ENCODE measurements around the gene TSC22D1.
"Not testable (repeated sequence)": the region's sequence is repeated elsewhere in the genome, so short reads cannot be mapped to it uniquely, and the experiment has no call there.

The TSC22D1 gene

DNA sequence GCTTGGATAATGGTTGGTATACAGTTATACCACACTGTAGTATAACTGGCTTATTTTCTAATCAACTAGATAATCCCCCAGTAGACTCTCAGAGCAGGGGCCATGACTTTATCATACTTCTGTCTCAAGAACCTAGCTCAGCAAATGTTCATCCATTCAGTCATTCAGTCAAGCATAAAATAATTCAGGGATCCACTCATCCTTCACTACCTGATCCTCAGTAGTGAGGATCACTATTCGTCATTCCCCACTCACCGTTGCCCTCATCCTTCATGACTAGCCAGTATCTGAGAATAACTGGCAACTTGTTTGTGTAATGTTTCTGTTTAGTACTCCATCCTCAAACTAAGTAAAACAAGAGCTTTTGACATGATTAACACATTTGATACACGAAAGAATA is 77.6 kb downstream of the TSC22D1 start:
- DNase-seq = no peak

DNA sequence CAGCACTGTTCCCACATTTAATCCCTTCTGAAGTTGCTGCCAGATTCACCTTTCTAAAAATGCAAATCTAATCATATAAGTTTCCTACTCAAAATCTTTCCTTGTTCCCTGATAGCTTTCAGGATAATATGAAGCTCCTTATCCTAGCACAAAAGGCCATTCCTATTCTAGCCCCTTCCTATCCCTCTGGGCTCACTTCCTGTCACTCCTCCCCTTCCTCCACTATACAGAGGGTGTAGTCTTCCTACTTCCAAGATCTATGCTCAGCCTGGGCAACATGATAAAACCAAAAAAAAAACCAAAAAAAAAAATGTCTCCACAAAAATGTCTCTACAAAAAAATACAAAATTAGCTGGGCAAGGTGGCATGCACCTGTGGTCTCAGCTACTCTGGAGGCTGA is 78.3 kb downstream of the TSC22D1 start:
- DNase-seq = no peak

DNA sequence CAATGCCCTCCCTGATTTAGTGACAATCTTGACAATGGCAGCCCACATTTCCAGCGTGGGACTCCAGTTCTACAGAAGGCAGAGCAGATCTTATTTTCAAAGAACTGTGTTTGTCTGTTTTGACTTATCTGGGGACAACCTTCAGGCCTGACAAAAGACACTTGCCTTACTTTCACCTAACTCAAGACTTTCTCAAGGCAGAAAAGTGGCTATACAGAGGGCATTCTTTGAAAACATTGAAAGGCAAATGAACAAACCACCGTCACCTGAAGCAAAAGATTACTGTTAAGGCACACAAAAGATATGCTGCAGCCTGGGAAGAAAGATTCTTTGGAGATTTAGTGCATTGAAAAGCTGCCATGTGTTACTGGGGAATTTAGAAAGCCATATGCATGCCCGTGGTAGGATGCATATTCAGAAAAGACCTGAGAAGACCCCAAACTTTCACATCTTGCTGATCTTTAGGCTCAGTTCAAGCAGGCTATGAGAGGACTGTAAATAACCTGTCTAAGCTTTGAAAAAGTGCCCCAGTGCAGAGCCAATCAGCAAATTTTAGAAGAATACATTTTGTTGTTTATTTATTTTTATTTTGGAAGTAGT is 82.8 kb downstream of the TSC22D1 start:
- no peak for DNase-seq

DNA sequence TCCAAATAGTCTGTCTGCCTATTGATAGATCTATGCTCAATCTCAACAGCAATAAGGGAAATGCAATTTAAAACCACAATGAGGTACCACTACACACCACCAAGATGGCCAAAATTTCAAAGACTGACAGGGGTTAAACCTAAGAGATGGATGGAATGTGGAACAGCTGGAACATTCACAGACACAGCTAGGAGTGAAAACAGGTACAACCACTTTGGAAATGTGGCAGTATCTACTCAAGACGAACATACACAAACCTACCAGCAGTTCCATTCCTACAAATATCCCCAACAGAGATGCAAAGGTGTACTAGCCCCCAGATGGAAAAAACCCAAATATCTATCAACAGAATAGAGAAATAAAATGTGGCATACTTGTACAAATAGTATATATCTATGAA is 86.4 kb downstream of the TSC22D1 start:
- DNase-seq = no peak

DNA sequence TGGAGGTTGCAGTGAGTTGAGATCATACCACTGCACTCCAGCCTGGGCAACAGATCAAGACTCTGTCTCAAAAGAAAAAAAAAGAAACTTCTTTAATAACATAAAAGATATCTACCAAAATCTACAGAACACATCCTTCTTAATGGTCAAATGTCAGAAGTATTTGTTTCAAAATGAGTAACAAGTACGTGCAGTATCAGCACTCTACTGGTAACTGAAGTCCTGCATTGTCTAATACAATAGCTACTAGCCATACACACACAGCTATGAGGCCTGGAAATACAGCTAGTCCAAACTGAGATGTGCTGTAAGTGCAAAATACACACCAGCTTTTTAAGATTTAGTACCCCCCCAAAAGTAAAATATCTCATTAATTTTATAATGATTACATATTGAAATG is 88.1 kb downstream of the TSC22D1 start:
- DNase-seq = no peak

DNA sequence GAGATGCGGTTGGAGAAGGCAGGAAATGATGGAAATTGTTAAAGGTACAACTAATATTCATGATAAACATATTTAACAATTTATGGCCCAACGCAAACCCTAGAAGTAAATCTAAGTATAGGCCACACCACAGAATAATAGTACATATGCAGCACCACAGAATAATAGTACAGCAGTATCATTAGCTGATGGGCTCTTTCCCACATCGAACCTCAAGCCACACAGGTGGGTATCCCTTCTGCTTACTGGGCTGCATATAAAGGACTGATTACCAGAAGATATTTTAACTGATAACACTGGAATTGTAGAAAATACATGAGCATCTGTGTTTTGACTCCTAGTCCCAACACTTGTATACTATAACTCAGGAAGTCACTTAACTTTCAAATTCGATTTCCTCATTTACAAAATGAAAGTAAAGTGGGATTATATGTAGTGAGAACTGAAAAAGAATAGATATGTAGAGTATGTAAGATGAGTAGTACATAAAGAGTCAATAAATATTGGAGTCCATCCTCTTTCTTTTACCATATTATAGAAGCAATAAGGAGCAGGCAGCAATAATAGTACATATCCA is 91.5 kb downstream of the TSC22D1 start:
- no peak for DNase-seq

DNA sequence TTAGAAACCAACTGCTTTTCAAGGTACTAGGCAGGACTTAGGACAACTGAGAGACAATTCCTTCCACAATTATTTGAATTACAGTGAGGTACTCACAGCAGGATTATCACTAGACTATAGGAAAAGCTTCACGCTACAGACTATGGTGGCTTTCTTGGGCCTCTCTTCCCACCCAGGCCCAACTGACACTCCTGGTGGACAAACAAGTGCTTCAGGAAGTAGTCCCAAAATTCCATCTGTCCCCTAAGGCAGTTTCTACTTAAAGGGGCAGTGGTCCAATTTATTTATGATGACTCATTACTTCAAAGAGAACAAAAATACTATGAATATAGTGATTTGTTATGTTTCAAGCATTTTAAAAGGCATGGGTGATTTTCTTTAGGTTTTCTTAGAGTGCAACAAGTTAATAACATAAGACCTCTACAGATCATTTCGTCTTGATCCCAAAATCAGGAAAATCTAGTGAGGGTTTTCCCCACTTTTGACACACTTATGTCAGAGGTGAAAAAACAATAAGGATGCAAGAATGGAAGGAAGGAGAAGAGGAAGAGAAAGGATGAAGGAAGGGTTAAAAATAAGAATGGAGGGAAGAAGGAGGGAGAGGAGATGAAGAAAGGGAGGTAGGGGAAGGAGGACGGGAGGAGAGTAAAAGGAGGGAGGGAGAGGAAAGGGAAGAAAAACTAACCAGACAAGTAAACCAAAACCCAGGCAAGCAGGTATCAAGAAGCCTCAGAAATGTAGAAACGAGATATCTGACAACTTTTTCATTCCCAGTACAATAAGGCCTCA is 101.8 kb downstream of the TSC22D1 start:
- no peak for DNase-seq

DNA sequence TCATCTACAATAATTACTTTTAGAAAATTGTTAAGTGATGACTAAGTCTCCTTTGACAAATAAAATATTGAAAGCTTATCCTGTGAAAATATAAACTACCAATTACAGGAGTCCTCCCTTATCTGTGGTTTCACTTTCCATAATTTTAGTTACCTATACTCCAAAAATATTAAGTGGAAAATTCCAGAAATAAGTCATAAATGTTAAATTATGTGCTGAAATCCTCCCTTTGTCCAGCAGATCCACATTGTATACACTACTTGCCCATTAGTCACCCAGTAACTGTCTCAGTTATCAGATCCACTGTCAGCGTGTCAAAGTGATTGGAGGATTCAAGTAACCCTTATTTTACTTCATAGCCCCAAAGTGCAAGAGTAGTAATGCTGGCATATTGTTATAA is 104.4 kb downstream of the TSC22D1 start:
- no peak for DNase-seq

DNA sequence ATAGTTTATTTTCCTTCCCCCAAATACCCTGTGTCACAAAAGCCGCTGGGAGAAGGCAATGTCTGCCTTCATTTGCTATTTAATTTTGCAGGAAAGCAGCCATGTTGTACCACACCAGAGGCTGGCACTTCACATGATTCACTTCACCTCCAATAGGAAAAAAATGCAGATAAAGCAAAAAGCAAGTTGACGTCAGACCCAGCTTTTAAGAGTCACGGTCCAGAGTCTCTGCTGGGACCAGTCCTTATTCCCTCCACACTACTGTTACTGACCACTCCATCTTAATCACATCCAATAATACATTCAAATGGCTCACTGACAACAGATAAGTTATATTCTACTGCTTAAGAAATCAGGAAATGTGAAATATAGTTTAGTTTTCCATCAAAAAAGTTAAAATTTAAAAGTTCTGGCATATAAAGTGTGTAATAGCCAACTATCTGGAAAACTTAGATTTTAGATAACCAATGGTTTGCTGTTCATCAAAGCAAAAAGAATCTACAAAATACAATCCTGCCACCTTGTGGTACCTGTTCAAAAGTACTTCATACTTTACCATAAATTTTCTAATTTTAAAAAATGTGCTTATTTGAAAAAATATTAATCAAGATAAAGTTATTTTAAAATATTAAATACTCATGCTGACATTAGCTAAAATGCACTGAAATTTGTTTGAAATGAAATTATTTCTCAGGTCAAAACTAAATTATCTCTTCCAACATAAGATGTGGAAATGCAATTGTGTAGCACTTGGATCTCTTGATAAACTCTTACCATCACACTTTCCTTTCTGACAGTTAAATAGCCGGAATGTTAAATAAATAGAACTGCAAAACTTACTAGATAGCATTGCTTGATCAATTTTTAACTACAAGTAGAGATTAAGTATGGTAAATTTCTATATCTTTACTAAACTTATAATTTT is 105.2 kb downstream of the TSC22D1 start:
- no peak for DNase-seq

DNA sequence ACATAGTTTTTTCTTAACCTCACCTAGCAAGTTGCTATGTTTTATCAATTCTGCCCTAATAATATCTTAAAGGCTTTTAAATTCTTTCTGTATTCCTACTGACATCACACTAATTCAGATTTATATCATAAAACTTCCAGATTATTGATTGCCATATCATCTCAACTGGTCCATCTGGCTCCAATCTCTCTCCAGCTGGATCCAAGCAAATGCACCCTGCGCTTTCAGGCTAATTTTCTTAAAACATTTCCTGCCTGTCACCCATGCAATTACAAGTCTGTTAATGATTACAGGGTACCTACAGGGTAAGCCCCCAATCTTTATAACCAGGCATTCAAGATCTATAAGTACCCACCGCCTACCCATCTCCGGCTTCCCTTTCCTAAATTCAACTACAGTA is 107.3 kb downstream of the TSC22D1 start:
- no peak for DNase-seq

DNA sequence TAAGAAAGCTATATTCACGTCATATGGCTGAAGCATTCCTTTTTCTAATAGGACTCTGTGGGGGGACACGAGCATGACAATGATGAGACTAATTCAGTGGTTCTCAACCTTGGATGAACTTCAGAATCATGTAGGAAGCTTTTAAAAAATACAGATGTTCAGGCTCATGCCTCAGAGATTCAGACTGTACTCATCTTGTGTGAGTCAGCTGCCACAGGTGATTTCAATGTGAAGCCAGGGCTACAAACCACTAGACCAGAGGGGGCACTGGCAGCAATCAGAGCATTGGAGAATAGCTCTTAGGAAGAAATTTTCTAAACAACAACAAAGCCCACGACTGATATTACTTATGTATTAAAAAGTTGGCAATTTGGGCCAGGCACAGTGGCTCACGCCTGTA is 110.8 kb downstream of the TSC22D1 start:
- DNase-seq = no peak

DNA sequence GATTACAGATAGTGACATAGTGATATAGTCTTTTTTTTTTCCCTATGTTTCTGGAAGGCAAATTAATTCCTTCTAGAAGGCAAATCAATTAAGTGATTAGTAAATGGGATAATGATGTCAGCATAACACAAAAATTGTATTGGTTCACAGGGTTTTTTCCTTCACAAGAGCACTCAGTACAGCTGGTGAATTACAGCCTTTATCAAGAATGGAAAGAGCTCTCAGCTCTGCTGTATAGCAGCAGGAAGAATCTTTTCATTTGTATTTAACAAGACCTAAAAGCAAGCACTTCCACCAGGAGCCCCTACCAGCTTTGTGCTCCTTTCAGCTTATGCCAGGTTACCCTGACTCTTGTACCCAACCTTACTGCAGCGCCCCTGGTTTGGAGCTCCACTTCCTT is 111.7 kb downstream of the TSC22D1 start:
- DNase-seq = no peak

DNA sequence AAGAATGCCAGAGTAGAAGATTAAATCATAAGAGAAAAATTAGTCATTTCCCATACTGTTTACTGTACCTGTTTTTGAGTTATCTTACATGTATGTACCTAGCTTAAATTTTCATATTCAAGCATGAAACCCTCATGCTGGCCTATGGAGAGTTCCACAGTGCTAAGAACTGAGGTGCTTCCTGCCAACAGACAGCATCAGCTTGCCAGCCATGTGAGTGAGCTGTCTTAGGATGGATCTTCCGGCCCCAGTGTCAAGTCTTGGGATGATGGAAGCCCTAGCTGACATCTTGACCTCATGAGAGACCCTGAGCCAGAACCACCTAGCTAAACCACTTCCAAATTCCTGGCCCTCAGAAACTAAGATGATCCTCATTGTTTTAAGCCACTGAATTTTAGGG is 112.4 kb downstream of the TSC22D1 start:
- DNase-seq = no peak

DNA sequence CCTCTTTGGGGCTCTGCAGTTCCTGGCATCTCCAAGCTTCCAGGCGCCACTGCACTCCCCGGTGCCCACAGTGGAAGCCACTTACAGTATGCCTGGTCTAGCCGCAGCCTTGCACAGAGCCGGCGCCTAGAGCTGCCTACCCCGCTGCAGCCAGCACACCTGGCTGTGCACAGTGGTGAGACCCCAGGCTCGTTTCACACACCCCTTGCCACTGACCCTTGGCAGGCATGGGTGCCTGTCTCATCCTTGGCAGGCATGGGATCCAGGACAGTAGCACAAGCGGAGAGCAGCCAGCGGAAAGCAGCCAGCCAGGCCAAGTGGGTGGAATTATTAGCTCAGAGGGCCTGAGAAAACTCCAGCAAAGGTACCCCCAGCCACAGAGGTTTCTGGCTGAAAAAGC is 116.5 kb downstream of the TSC22D1 start:
- DNase-seq = no peak

DNA sequence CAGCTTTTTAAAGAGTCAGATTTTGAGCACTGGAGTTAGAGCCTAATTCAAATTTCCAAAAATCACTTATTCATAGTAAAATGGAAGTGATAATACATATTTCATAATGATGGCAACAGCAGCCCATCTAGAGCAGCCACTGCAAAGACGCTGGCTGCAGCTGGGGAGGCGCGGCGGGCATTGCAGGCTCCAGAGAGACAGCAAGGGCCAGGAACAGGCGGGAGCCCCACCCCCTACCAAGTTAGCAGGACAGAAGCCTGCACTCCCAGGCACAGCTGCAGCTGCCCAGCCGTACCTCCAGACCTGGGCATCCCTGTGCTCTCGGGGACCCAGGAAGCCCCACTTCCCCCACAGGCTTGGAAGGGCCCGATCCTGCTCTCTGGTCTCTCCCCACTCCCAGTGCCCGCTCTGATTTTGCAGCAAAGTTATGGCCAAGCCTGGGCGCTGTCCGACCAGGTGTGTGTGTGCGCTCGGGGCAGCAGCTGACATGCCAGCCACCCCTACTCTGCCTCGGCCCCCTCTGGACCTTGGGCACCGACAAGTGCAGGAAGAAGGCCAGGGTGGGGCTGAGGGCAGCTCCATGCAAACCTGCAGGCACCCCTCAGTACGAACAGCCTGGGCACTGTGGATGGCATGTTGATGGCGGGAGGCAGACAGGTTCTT is 117.7 kb downstream of the TSC22D1 start:
- no peak for DNase-seq

DNA sequence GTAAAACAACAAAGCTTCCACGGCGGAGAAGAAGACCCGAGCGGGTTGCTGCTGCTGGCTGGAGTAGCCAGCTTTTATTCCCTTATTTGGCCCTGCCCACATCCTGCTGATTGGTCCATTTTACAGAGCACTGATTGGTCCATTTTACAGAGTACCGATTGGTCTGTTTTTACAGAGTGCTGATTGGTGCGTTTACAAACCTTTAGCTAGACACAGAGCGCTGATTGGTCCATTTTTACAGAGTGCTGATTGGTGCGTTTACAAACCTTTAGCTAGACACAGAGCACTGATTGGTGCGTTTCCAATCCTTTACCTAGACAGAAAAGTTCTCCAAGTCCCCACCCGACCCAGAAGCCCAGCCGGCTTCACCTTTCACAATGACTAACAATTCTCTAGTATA is 119.9 kb downstream of the TSC22D1 start:
- DNase-seq = not testable (repeated sequence)

DNA sequence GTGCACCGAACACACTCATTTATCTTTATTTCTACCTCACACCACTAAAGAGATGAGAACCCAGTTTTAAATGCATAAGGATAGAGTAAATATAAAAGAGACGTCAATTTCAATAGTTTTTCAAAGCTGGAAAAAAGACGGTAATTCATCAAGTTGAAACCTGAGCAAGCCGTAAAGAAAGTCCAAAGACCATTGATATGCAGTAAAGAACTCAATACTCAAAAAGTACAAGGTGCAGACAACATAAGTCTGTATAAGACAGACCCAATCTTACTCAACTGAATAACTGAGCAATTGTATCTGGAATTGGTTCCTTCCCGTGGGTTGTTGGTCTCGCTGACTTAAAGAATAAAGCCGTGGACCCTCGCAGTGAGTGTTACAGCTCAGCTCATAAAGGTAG is 120.4 kb downstream of the TSC22D1 start:
- no peak for DNase-seq

DNA sequence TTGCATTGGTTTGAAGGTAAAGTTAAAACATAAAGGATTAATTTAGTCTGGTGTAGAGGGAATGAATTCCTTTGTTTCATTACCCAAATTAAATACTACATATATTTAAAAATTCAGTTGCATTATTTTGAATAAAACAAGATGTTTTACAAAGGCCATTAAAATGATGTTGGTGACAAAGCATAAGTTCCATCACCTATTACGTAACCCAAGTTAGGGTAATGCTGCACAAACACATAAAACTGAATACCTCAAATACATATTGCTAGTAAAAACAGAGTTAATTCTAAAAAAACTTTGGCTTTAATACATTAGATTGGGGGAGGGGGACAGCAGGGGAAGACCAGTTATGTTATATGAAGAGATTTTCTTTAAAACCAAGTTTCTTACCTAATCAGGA is 122.2 kb downstream of the TSC22D1 start:
- DNase-seq = no peak

DNA sequence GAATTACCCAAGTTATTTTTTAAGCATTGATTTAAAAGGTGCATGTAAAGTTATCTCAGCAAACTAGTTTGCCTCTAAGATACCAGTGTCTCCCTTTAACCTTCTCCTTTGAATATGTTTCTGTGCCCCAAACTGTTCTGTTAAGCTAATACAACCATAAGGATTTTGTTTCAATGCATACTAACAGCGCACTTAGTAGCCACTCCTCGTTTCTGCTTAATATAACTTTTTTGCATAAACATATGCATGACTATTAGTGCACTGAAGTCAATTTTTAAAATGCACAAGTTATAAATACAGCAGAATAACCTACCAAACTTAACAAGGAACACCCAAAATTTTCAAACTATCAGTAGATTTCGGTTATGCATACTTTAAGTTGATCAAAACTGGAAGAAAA is 123.1 kb downstream of the TSC22D1 start:
- no peak for DNase-seq

DNA sequence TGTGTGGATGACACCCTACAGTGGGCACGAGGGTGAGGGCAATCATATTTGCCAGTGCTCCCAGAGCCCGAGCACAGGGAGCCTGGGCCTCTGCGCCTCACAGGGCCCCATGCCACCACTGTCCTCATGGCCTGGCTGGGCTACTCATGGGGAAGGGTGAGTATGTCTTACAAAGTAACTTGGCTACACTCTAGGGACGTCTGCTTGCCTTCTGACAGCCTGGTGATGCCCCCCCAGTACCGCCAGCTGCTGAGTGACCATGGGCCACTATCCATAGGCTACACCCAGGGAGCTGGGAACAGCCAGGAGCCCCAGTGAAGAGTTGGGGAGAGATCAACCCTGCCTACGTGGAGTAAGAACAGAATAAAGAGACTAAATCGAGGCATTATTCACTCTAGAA is 123.7 kb downstream of the TSC22D1 start:
- DNase-seq = no peak

DNA sequence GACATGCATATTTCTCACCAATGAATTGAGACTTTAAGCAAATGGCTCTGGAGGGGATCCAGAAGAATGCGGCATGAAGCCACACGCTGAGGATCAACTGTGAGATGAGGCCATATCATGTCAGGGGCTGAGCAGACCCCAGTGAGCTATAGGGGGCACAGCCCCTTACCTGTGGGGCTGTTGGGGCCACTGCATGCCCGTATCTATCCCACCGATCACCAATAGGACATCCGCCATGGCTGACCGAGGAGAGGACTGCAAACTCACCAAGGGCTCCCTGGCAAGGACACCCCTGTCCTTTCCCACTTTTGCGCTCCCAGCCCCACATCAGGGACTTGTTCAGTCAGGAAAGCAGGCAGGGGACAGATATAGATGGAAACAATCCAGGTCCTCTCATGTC is 124.5 kb downstream of the TSC22D1 start:
- DNase-seq = no peak

DNA sequence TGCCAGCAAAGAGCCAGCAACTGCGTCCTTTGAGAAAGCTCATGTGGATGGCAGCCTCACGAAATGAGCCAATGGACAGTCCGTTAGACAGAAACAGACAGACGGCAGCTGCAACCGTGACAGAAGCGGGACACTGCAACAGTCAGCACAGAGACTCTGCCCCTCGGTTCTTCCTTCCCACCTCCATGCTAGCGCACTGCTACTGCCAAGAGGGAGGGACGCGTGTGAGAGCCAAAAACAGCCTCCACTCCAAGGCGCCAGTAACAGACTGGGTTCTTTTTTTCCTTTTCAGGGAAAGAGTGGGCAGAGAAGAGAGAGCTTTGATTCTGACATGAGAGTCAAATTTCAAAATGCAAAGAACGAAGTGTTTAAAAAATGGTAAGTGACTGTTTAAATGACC is 125.0 kb downstream of the TSC22D1 start:
- DNase-seq = no peak
